Esophagus muscularis mucosa (tissue), 4 donors: Measurements from ENCODE around the gene ZNF514.

ENCODE experiments used
- CTCF ChIP-seq, 3 experiments: fragments of 200-600 bp in 2 of 3; fragments of 450-650 bp in 1 of 3; sonication (generic) in 2 of 3; IDR thresholded peaks; one replicate each; pipeline ENCODE4 v1.5.1; 2017 to 2019; ENCODE audit warnings: antibody characterized with exemption in 3 of 3, mild to moderate bottlenecking in 2 of 3, moderate library complexity in 1 of 3
- EP300 ChIP-seq: sonication (generic); formaldehyde crosslinking; IDR thresholded peaks from one replicate; pipeline ENCODE4 v1.6.1; 2017; ENCODE audit warnings: antibody characterized with exemption
- POLR2A ChIP-seq: fragments of 450-650 bp; IDR thresholded peaks from one replicate; pipeline ENCODE4 v1.6.1; 2017; ENCODE audit warnings: antibody characterized with exemption, moderate library complexity, mild to moderate bottlenecking, low read depth
- POLR2AphosphoS5 ChIP-seq, 2 donors: sonication (generic); formaldehyde crosslinking; IDR thresholded peaks; one replicate each; pipeline ENCODE4 v1.6.1; 2017; ENCODE audit warnings: antibody characterized with exemption in 2 of 2

DNA sequence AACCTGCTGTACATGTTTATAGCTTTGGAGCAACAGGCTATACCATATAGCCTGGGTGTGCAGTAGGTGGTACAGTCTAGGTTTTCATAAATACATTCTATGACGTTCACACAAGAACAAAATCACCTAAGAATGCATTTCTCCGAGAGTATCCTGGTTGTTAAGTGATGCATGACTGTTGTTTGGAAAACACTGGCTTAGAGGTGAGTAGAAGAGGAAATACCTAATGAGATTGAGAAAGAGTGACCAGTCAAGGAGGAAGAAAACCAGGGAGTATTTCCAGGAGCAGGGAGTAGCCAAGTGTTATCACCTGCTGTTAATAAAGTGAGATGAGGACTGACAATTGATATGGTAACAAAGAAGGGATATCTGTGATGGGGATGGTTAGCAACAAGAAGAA, 44.7 kb upstream of the ZNF514 start:
- TF ChIP-seq CTCF (IDR thresholded peaks at IDR 0.05) (no peak), POLR2A (no peak), POLR2AphosphoS5 (IDR thresholded peaks at IDR 0.05) (no peak), EP300 (no peak)
